NB4 (cell line): ENCODE results near the gene NAV3.

Experiments
- DNase-seq: peaks from one replicate; pipeline ENCODE4 v3.0.0; 2010; ENCODE audit warnings: low read depth
- H3K4me3 ChIP-seq: one replicate; pipeline ENCODE4 v1.5.1; 2011; ENCODE audit warnings: mild to moderate bottlenecking, low read depth, low read length, moderate library complexity
- MAX ChIP-seq: IDR thresholded peaks from 2 replicates; pipeline ENCODE4 v1.6.1; 2011; ENCODE audit warnings: low read depth, low read length
- MYC ChIP-seq: IDR thresholded peaks from 2 replicates; pipeline ENCODE4 v1.6.1; 2011; ENCODE audit warnings: low read depth, low read length
- POLR2A ChIP-seq: IDR thresholded peaks from 2 replicates; pipeline ENCODE4 v1.6.1; 2011; ENCODE audit warnings: mild to moderate bottlenecking; ENCODE audit not compliant: insufficient read length; ENCODE audit errors: extremely low read depth
- TF ChIP-seq, protein P1 (sequence below): IDR thresholded peaks from one replicate; pipeline ENCODE4 v1.5.1; 2012; ENCODE audit warnings: low read depth, low read length

The NAV3 gene

DNA sequence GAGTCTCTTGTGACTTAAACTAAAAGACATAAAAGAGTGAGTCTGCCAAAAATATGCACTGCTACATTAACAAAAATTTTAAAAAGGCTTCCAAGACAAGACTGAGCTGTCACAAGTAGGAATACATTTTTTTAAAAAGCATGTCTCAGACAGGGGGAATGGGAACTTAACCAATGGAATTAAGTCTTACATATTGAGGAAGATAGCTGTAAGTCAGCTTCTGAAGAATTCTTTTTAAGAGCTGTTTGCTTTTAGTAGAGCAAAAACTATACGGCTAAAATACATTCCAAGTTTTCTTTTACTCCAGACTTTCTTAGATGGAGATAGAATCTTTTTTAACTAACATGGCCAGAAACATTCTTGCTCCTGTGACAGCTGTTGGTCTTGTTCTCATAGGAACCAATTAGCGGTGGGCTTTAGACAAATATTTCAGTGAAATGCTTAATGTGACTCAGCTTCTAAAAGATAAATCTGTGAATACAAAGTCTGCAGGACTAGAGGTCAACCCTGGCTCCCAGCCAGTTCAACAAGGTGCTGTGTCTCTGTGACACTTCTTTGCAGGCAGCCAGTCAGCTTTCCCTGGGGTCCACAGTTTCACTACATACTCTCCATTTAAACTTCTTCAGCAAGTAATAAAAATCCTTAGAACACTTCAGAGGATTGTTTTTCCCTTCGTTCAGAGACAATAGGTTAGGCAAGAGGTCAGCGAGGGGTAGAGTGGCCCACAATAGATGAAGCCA lies 187.6 kb downstream of the NAV3 start:
- DNase-seq: no peak
- TF ChIP-seq POLR2A (no peak), MYC (no peak), MAX (no peak)
- TF ChIP-seq, protein P1, sequence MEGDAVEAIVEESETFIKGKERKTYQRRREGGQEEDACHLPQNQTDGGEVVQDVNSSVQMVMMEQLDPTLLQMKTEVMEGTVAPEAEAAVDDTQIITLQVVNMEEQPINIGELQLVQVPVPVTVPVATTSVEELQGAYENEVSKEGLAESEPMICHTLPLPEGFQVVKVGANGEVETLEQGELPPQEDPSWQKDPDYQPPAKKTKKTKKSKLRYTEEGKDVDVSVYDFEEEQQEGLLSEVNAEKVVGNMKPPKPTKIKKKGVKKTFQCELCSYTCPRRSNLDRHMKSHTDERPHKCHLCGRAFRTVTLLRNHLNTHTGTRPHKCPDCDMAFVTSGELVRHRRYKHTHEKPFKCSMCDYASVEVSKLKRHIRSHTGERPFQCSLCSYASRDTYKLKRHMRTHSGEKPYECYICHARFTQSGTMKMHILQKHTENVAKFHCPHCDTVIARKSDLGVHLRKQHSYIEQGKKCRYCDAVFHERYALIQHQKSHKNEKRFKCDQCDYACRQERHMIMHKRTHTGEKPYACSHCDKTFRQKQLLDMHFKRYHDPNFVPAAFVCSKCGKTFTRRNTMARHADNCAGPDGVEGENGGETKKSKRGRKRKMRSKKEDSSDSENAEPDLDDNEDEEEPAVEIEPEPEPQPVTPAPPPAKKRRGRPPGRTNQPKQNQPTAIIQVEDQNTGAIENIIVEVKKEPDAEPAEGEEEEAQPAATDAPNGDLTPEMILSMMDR: no peak
- no peak overlapping the region for H3K4me3 ChIP-seq

- no peak overlapping the region for H3K4me3 ChIP-seq
- TF ChIP-seq MAX: no peak
- TF ChIP-seq POLR2A: no peak
- peak; percentile 68 for DNase-seq
These were observed 188.2 kb downstream of the NAV3 start for GRCh38 chr12:78018939-78019338.

DNA sequence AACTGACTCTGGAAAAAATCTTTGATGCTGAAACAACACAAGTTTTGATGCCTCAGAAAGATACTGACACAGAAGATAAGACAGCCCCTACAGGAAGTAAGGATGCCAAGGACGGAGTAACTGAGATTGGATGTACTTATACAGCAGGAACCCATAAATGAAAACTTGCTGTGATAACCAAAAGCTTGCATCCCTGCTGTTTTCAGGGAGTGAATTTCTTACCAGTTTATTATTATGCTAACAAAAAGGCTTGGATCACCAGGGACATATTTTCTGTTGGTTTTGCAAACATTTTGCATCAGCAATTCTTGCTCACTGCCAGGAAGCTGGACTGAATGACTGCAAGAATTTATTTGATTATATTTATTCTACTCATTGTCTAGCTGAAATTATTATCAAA lies 197.7 kb downstream of the NAV3 start:
- H3K4me3 ChIP-seq: no peak overlapping the region
- no peak for DNase-seq
- TF ChIP-seq MYC: no peak
- TF ChIP-seq POLR2A: no peak
- no peak for TF ChIP-seq MAX
- TF ChIP-seq, protein P1: no peak

GRCh38 chr12:78034025-78034424 lies 203.3 kb downstream of the NAV3 start:
- TF ChIP-seq MYC (no peak), POLR2A (no peak)
- TF ChIP-seq, protein P1: no peak
- DNase-seq: peak; percentile 96
- no peak overlapping the region for H3K4me3 ChIP-seq

DNA sequence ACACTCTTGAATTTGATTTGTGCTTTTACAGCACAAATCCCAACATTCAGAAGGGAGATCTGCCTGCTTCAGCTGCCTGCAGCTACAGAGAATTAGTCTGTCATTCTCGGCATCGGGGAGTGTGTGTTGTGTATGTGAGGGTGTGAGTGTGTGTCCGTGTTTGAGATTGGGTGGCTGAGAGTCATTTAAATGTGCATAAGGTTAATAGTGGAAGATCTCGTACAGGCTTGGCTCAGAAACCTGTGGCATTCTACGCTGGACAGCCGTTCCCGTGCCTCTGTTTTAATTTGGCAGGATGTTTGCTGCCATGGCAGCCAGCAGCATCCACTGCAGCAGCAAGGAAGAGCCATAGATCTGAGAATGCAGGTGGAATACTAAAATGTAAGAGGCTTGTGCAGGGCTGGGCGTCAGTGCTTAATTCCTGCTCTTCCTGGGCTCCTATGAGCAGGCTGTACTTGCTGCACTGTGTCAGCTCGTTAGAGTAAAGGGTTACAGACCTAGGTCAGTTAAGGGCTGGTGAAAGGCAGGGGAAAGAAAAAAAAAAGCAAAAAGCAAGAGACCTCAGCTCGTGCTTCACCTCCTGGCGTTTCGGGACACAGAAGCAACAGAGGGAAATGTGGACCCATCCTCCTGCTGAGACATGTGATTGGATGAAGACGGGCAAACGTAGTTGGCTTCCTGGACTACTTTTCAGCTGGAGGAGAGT lies 205.4 kb downstream of the NAV3 start:
- peak overlapping the region; percentile 60 for H3K4me3 ChIP-seq
- no peak for TF ChIP-seq POLR2A
- DNase-seq: peak; percentile 41

DNA sequence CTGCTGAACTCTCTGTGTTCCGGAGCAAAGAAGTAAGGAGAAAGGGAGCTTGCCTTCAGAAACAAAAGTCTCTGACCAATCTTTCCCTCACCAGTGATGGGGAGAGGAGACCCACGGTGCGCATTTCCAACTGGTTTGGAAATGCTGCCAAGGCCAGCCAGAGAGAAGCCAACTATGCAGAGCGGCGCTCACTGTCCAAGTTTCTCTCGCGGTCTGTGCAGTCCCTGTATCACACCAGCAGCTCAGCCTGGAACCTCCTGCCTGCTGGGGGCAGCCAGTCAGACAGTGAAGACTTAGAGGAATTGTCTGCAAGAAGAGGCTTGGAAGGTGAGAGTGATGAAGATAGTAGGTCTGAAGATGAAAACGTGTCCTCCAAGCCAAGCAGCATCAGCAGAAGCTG lies 206.2 kb downstream of the NAV3 start:
- DNase-seq: peak; percentile 23
- peak overlapping the region; percentile 60 for H3K4me3 ChIP-seq
- TF ChIP-seq MYC (no peak), POLR2A (no peak), MAX (no peak)
- TF ChIP-seq, protein P1: no peak

- TF ChIP-seq POLR2A: no peak
- TF ChIP-seq MAX: no peak
- no peak for TF ChIP-seq MYC
- TF ChIP-seq, protein P1: no peak
- DNase-seq: no peak
- peak overlapping the region; percentile 60 for H3K4me3 ChIP-seq
These were observed 207.0 kb downstream of the NAV3 start for GRCh38 chr12:78037707-78038106.
